ENCODE results near the gene ALKBH5.

ALKBH5 gene

GRCh38 chr17:18240449-18240848 lies 56.8 kb downstream of the ALKBH5 start:
- DNase-seq (ENCODE audit: low read depth, low spot score), result no peak
- POLR2A ChIA-PET, result no interaction called here
- TF ChIP-seq CTCF (IDR thresholded peaks at IDR 0.05; ENCODE audit: insufficient read depth, low read length, missing control alignments), result no peak
- CTCF ChIA-PET, result interaction anchor here (1.4 kb wide), 1 partner anchor 9 kb away, joined by 5 read pairs; no protein-coding TSS in a partner anchor
- H3K4me3 ChIP-seq (ENCODE audit: low read depth, low read length), result no peak overlapping the region

GRCh38 chr17:18241229-18241871 lies 57.7 kb downstream of the ALKBH5 start:
- CTCF ChIA-PET, result interaction anchor here (1.7 kb wide), 1 partner anchor 100 kb away, joined by 4 read pairs; no protein-coding TSS in a partner anchor
- TF ChIP-seq CTCF (IDR thresholded peaks at IDR 0.05; ENCODE audit: insufficient read depth, low read length, missing control alignments), result no peak
- no peak for DNase-seq (ENCODE audit: low read depth, low spot score)
- H3K4me3 ChIP-seq (ENCODE audit: low read depth, low read length), result no peak overlapping the region
- POLR2A ChIA-PET, result no interaction called here

- ChIA-PET POLR2A (no interaction called here), CTCF (no interaction called here)
- TF ChIP-seq CTCF (IDR thresholded peaks at IDR 0.05; ENCODE audit: insufficient read depth, low read length, missing control alignments), result no peak
- DNase-seq (ENCODE audit: low read depth, low spot score), result no peak
- no peak overlapping the region for H3K4me3 ChIP-seq (ENCODE audit: low read depth, low read length)
Measured at GRCh38 chr17:18245038-18245776, 61.6 kb downstream of the ALKBH5 start.

GRCh38 chr17:18246109-18246725 lies 62.6 kb downstream of the ALKBH5 start:
- H3K4me3 ChIP-seq (ENCODE audit: low read depth, low read length), result no peak overlapping the region
- ChIA-PET POLR2A (no interaction called here), CTCF (interaction anchor here (1.2 kb wide), 1 partner anchor 29 kb away, joined by 3 read pairs; no protein-coding TSS in a partner anchor)
- DNase-seq (ENCODE audit: low read depth, low spot score), result no peak
- no peak for TF ChIP-seq CTCF (IDR thresholded peaks at IDR 0.05; ENCODE audit: insufficient read depth, low read length, missing control alignments)

GRCh38 chr17:18246880-18247612 lies 63.4 kb downstream of the ALKBH5 start:
- ChIA-PET POLR2A (interaction anchor here (0.6 kb wide), 1 partner anchor 63 kb away, joined by 3 read pairs; no protein-coding TSS in a partner anchor), CTCF (interaction anchor here (0.9 to 3.6 kb wide), 7 partner anchors 9 to 30 kb away, joined by 3 to 25 read pairs (median 6); partner anchors contain the start of gene MIEF2)
- TF ChIP-seq CTCF (IDR thresholded peaks at IDR 0.05; ENCODE audit: insufficient read depth, low read length, missing control alignments), result no peak
- no peak for DNase-seq (ENCODE audit: low read depth, low spot score)
- no peak overlapping the region for H3K4me3 ChIP-seq (ENCODE audit: low read depth, low read length)

Data from AG04449 (cell line).